Sigmoid colon (tissue), 7 donors: ENCODE data around the gene COPG2. TPM values are rescaled to one million over a fixed set of nuclear protein-coding genes. Genes with fewer than 3 reads are reported as not detected.
"Not testable (repeated sequence)": the region's sequence is repeated elsewhere in the genome, so short reads cannot be mapped to it uniquely, and the experiment has no call there.

Experiments used
- DNase-seq: peaks from one replicate; pipeline ENCODE4 v3.0.0-alpha.2; 2019
- H3K27ac ChIP-seq, 4 donors: fragments of 200-600 bp; sonication (generic); one replicate each; pipeline ENCODE4 v1.5.1; 2016 to 2019; ENCODE audit warnings: mild to moderate bottlenecking in 1 of 4
- H3K27me3 ChIP-seq, 3 donors: fragments of 200-600 bp; sonication (generic); one replicate each; pipeline ENCODE4 v1.5.1; 2019; ENCODE audit warnings: mild to moderate bottlenecking in 1 of 3
- H3K36me3 ChIP-seq, 4 donors: fragments of 200-600 bp; sonication (generic); one replicate each; pipeline ENCODE4 v1.5.1; 2016 to 2019
- H3K4me1 ChIP-seq, 4 donors: fragments of 200-600 bp; sonication (generic); one replicate each; pipeline ENCODE4 v1.5.1; 2017 to 2019
- H3K4me3 ChIP-seq, 4 donors: fragments of 200-600 bp; sonication (generic); one replicate each; pipeline ENCODE4 v1.5.1; 2017 to 2019; ENCODE audit warnings: mild to moderate bottlenecking in 2 of 4, moderate library complexity in 1 of 4
- H3K9me3 ChIP-seq, 4 donors: fragments of 200-600 bp in 3 of 4; sonication (generic) in 3 of 4; one replicate each; pipeline versions ENCODE4 v1.5.1 to v1.6.1; 2013 to 2019
- EP300 ChIP-seq, 4 donors: sonication (generic); formaldehyde crosslinking; IDR thresholded peaks; one replicate each; pipeline ENCODE4 v1.6.1; 2017; ENCODE audit warnings: antibody characterized with exemption in 4 of 4
- POLR2A ChIP-seq, 2 donors: fragments of 450-650 bp; IDR thresholded peaks; one replicate each; pipeline ENCODE4 v1.6.1; 2016; ENCODE audit warnings: antibody characterized with exemption in 2 of 2, mild to moderate bottlenecking in 2 of 2, moderate library complexity in 2 of 2
- POLR2AphosphoS5 ChIP-seq, 4 donors: sonication (generic); formaldehyde crosslinking; IDR thresholded peaks; one replicate each; pipeline ENCODE4 v1.6.1; 2017; ENCODE audit warnings: antibody characterized with exemption in 4 of 4
- WGBS, 2 donors: extraction: QIAGEN DNeasy Blood & Tissue Kit; methylation state at CpG; one replicate each; pipeline ENCODE4 v1.1.7; 2013; 5-methylcytosine and 5-hydroxymethylcytosine counted together
- intact Hi-C: fragments of 100-400 bp; cut with DNase I; formaldehyde crosslinking; loops from one replicate; pipeline ENCODE4 v1.15.1; 2023
- polyA plus RNA-seq, 3 donors: library from polyadenylated mRNA; stranded (reverse); fragments of 200-250 nt; gene quantifications; one replicate each; pipeline ENCODE4 v1.2.3, GENCODE V29; 2013
- total RNA-seq, 4 donors: library from RNA; depleted of rRNA; stranded (reverse); fragments of >200 nt; gene quantifications; one replicate each; pipeline ENCODE4 v1.1.0, GENCODE V29; 2016
- TF ChIP-seq, protein P1 (sequence below), 4 experiments: fragments of 450-650 bp in 3 of 4; fragments of 200-600 bp in 1 of 4; IDR thresholded peaks; one replicate each; pipeline ENCODE4 v1.5.1; 2016 to 2019; ENCODE audit warnings: antibody characterized with exemption in 4 of 4, mild to moderate bottlenecking in 3 of 4, moderate library complexity in 2 of 4
- donor health status: healthy with polysubstance abuse.
- donor health status: Bipolar disorder and iron deficiency.
- donor health status: healthy.

Gene COPG2
- total and polyA plus RNA-seq, 7 donors, result 8.8 to 15.5 (median 12.7) TPM

DNA sequence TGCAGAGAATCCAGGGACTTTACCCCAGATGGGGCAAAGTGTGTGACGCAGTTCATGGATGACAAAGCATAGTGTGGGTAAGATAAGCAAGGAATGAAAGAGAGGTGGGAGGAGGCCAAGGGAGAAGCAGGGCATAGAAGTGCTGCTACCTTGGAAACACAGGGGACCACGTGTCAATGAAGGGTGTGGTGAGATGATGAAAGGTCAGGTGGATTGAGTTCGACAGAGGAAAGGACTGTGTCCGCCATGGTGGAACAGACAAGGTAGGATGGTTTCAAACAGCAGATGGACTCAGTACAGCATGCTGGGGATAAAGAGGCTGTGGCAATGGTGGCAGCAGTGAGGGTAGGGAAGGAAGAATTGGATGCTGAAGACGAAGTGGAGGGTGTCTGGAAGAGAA is 143.9 kb downstream of the COPG2 start:
- TF ChIP-seq EP300 (IDR thresholded peaks at IDR 0.05) (no peak), POLR2AphosphoS5 (IDR thresholded peaks at IDR 0.05) (no peak), POLR2A (IDR thresholded peaks at IDR 0.05) (no peak)
- TF ChIP-seq, protein P1, sequence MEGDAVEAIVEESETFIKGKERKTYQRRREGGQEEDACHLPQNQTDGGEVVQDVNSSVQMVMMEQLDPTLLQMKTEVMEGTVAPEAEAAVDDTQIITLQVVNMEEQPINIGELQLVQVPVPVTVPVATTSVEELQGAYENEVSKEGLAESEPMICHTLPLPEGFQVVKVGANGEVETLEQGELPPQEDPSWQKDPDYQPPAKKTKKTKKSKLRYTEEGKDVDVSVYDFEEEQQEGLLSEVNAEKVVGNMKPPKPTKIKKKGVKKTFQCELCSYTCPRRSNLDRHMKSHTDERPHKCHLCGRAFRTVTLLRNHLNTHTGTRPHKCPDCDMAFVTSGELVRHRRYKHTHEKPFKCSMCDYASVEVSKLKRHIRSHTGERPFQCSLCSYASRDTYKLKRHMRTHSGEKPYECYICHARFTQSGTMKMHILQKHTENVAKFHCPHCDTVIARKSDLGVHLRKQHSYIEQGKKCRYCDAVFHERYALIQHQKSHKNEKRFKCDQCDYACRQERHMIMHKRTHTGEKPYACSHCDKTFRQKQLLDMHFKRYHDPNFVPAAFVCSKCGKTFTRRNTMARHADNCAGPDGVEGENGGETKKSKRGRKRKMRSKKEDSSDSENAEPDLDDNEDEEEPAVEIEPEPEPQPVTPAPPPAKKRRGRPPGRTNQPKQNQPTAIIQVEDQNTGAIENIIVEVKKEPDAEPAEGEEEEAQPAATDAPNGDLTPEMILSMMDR (IDR thresholded peaks at IDR 0.05), result no peak
- intact Hi-C loops, result no loop called here
- no peaks in the 10 kb centered on the region for H3K9me3 ChIP-seq
- no peak for DNase-seq
- no peaks in the 10 kb centered on the region for H3K27me3 ChIP-seq
- WGBS, 2 donors, result 93 to 94% methylated on average over 5 of the region's 5 CpGs
- H3K4me1 ChIP-seq, result no peaks in the 10 kb centered on the region
- no peak overlapping the region for H3K4me3 ChIP-seq
- no peak overlapping the region for H3K27ac ChIP-seq
- H3K36me3 ChIP-seq, result peaks cover 0 to 4% (median 0%) of the 10 kb centered on the region in 4 donors

GRCh38 chr7:130523519-130524125 is 144.9 kb downstream of the COPG2 start:
- H3K4me3 ChIP-seq, H3K9me3 ChIP-seq, H3K36me3 ChIP-seq, intact Hi-C loops, H3K27ac ChIP-seq, H3K4me1 ChIP-seq, DNase-seq, H3K27me3 ChIP-seq: not testable (repeated sequence)
- WGBS, 2 donors, result 93 to 97% methylated on average over 17 of the region's 17 CpGs

- peaks cover 0 to 4% (median 1%) of the 10 kb centered on the region in 4 donors for H3K36me3 ChIP-seq
- TF ChIP-seq, protein P1 (IDR thresholded peaks at IDR 0.05), result no peak
- TF ChIP-seq EP300 (IDR thresholded peaks at IDR 0.05) (no peak), POLR2A (IDR thresholded peaks at IDR 0.05) (no peak), POLR2AphosphoS5 (IDR thresholded peaks at IDR 0.05) (no peak)
- H3K4me3 ChIP-seq, result no peak overlapping the region
- H3K4me1 ChIP-seq, result no peaks in the 10 kb centered on the region
- no peaks in the 10 kb centered on the region for H3K9me3 ChIP-seq
- intact Hi-C loops, result no loop called here
- H3K27me3 ChIP-seq, result no peaks in the 10 kb centered on the region
- no peak overlapping the region for H3K27ac ChIP-seq
- WGBS, 2 donors, result 32 to 67% methylated on average over 4 of the region's 4 CpGs
- DNase-seq, result no peak
These were observed 147.1 kb downstream of the COPG2 start for GRCh38 chr7:130521258-130521951.

DNA sequence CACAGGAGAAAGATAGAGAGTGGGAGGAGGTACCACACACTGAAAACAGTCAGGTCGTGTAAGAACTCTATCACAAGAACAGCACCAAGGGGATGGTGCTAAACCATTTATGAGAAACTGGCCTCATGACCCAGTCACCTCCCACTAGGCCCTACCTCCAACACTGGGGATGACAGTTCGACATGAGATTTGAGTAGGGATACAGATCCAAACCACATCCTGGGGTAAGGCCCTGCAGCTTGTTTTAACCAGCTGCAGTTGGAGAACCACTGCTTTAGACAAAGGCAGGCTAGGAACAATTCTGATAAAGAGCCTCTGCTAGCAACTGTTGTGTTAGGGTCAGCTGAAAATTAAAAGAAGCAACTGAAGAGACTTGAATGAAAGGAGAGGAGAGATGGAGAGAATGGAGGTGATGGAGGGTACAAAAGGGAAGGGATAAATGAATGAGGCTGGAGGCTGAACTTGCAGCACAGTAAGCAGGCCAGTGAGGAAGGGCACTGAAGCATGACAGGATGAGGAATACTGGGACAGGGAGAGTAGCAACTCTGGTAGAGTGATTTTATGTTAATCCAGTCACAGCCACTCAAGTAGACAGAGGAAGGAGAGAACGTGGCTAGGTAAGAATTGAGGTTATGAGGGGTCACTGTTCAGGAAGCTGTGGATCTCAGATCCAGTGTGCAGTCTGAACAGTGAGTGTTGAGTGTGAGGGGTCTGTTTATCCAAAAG is 153.1 kb downstream of the COPG2 start:
- intact Hi-C loops, result no loop called here
- H3K9me3 ChIP-seq, result no peaks in the 10 kb centered on the region
- H3K27me3 ChIP-seq, result no peaks in the 10 kb centered on the region
- no peaks in the 10 kb centered on the region for H3K4me1 ChIP-seq
- H3K27ac ChIP-seq, result no peak overlapping the region
- no peak for DNase-seq
- WGBS, 2 donors, result 81 to 89% methylated on average over 3 of the region's 3 CpGs
- no peak overlapping the region for H3K4me3 ChIP-seq
- H3K36me3 ChIP-seq, result peaks cover 0 to 8% (median 1%) of the 10 kb centered on the region in 4 donors
- TF ChIP-seq EP300 (IDR thresholded peaks at IDR 0.05) (no peak), POLR2AphosphoS5 (IDR thresholded peaks at IDR 0.05) (no peak), POLR2A (IDR thresholded peaks at IDR 0.05) (no peak)
- TF ChIP-seq, protein P1 (IDR thresholded peaks at IDR 0.05), result no peak

DNA sequence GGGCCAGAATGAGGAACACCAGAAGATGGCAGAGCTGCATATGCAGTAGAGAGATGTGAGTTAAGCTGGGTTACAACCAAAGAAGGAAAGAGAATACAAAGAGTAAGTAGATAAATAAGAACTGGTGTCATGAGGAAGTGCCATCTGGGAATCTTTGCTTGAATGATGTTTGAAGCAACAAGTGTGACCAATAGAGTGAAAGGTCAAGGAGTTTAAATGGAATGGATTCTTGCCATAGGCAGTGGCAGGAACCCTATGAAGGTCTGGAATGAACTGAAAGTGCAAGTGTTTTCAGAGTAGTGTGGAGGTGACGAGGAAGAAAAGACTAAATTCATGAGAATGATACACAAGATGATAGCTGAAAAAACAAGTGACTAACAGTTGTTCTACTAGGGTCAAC is 155.1 kb downstream of the COPG2 start:
- TF ChIP-seq EP300 (IDR thresholded peaks at IDR 0.05), result no peak
- TF ChIP-seq, protein P1 (IDR thresholded peaks at IDR 0.05), result no peak
- no peak for TF ChIP-seq POLR2AphosphoS5 (IDR thresholded peaks at IDR 0.05)
- TF ChIP-seq POLR2A (IDR thresholded peaks at IDR 0.05), result no peak
- H3K36me3 ChIP-seq, result peaks cover 0 to 12% (median 1%) of the 10 kb centered on the region in 4 donors

DNA sequence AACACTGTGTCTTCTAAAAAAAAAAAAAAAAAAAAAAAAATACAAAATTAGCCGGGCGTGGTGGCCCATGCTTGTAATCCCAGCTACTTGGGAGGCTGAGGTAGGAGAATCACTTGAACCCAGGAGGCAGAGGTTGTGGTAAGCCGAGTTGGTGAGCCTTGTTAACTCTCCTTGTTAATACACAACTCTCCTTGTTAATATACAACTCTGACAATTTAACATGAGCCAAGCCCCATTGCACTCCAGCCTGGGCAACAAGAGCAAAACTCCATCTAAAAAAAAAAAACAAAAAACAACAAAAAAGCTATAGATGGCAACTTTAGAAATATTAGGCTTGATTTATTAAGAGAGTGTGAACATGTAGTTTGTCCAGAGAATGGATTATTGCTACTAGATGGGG is 156.5 kb downstream of the COPG2 start:
- H3K4me3 ChIP-seq, DNase-seq, H3K9me3 ChIP-seq, H3K4me1 ChIP-seq, intact Hi-C loops, H3K27ac ChIP-seq, H3K27me3 ChIP-seq: not testable (repeated sequence)
- WGBS, 2 donors, result 57 to 87% methylated on average over 3 of the region's 3 CpGs
- peaks cover 0 to 26% (median 6%) of the 10 kb centered on the region in 4 donors for H3K36me3 ChIP-seq

More for the DNA sequence above, 155.1 kb downstream of the COPG2 start:
- Histone ChIP-seq H3K9me3 (no peaks in the 10 kb centered on the region), H3K4me3 (no peak overlapping the region), H3K27me3 (no peaks in the 10 kb centered on the region), H3K4me1 (no peaks in the 10 kb centered on the region), H3K27ac (no peak overlapping the region)
- DNase-seq, result no peak
- intact Hi-C loops, result no loop called here
- 91% methylated on average over 1 of the region's 1 CpG for WGBS, 2 donors
